ENCODE data around the gene SPINK5.

The SPINK5 gene, protein sequence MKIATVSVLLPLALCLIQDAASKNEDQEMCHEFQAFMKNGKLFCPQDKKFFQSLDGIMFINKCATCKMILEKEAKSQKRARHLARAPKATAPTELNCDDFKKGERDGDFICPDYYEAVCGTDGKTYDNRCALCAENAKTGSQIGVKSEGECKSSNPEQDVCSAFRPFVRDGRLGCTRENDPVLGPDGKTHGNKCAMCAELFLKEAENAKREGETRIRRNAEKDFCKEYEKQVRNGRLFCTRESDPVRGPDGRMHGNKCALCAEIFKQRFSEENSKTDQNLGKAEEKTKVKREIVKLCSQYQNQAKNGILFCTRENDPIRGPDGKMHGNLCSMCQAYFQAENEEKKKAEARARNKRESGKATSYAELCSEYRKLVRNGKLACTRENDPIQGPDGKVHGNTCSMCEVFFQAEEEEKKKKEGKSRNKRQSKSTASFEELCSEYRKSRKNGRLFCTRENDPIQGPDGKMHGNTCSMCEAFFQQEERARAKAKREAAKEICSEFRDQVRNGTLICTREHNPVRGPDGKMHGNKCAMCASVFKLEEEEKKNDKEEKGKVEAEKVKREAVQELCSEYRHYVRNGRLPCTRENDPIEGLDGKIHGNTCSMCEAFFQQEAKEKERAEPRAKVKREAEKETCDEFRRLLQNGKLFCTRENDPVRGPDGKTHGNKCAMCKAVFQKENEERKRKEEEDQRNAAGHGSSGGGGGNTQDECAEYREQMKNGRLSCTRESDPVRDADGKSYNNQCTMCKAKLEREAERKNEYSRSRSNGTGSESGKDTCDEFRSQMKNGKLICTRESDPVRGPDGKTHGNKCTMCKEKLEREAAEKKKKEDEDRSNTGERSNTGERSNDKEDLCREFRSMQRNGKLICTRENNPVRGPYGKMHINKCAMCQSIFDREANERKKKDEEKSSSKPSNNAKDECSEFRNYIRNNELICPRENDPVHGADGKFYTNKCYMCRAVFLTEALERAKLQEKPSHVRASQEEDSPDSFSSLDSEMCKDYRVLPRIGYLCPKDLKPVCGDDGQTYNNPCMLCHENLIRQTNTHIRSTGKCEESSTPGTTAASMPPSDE

DNA sequence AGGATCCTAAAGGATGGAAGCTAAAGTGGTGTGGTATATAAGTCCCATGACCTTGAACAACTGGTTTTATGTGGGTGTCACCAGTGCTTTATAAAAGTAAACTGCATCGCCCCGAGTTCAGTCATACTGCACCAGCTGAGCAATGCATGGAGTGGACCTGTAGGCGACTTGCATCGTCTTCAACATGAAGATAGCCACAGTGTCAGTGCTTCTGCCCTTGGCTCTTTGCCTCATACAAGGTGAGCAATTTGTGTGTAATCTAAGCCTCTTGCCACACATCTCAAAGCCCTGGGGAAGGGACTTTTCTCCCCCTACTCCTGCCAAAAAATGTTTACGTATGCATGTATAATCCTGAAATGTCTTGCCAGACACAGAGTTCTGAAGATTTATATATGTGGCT is at the start of gene SPINK5:
Gene SPINK5, plus strand, starts transcription at position 120 of the 400 bp plus-strand sequence. Its CDS starts 65 bp downstream, at position 185.
- Histone ChIP-seq H3K36me3 (replicated peaks; ENCODE audit: low read depth, low read length) (no peaks in the 10 kb centered on the region), H3K4me2 (ENCODE audit: low read length) (no peak within 1 kb of the TSS), H3K27ac (ENCODE audit: low read length) (no peak within 1 kb of the TSS), H4K20me1 (ENCODE audit: insufficient read depth, low read length) (no peaks in the 10 kb centered on the region), H3K9ac (ENCODE audit: low read length) (no peak within 1 kb of the TSS), H3K4me3 (ENCODE audit: low read length) (no peak within 1 kb of the TSS), H3K79me2 (ENCODE audit: low read length) (no peaks in the 10 kb centered on the region), H3K9me3 (ENCODE audit: insufficient read depth, low read length) (no peaks in the 10 kb centered on the region), H3K27me3 (ENCODE audit: low read depth, low read length) (no peaks in the 10 kb centered on the region), H3K4me1 (ENCODE audit: low read length) (no peaks in the 10 kb centered on the region), H2AFZ (ENCODE audit: low read depth, low read length) (peak within 1 kb of the TSS; percentile 70; the same call in 1 of the 2 replicates)
- TF ChIP-seq, protein P1, sequence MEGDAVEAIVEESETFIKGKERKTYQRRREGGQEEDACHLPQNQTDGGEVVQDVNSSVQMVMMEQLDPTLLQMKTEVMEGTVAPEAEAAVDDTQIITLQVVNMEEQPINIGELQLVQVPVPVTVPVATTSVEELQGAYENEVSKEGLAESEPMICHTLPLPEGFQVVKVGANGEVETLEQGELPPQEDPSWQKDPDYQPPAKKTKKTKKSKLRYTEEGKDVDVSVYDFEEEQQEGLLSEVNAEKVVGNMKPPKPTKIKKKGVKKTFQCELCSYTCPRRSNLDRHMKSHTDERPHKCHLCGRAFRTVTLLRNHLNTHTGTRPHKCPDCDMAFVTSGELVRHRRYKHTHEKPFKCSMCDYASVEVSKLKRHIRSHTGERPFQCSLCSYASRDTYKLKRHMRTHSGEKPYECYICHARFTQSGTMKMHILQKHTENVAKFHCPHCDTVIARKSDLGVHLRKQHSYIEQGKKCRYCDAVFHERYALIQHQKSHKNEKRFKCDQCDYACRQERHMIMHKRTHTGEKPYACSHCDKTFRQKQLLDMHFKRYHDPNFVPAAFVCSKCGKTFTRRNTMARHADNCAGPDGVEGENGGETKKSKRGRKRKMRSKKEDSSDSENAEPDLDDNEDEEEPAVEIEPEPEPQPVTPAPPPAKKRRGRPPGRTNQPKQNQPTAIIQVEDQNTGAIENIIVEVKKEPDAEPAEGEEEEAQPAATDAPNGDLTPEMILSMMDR (IDR thresholded peaks at IDR 0.05; ENCODE audit: low read depth, low read length): no peak
- no peak for TF ChIP-seq EZH2phosphoT487 (IDR thresholded peaks at IDR 0.05; ENCODE audit: low read depth)

DNA sequence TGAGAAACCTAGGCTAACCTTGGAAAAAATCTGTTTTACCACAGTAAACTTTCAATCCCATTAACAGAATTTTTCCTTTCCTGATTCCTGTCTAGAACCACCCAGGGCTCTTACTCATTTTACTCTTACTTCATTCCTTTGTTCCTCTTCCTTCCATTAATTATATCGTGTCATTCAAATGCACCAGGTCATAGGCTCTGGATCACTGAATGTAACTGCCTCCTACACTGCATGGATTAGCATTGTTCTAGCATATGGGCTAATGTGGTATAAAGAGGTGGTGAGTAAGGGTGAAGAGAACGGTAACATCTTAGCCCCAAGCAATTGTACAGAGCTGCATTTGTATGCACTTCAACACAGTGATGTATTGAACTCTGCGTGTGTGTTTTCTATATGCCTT is 49.5 kb upstream of the SPINK5 start:
- Histone ChIP-seq H4K20me1 (ENCODE audit: insufficient read depth, low read length) (no peaks in the 10 kb centered on the region), H2AFZ (ENCODE audit: low read depth, low read length) (no peak overlapping the region), H3K4me3 (ENCODE audit: low read length) (no peak overlapping the region), H3K4me1 (ENCODE audit: low read length) (no peaks in the 10 kb centered on the region), H3K4me2 (ENCODE audit: low read length) (no peak overlapping the region), H3K9me3 (ENCODE audit: insufficient read depth, low read length) (0 out of 2 replicates have a peak, but pooled peaks cover 2% of the 10 kb centered on the region), H3K79me2 (ENCODE audit: low read length) (no peaks in the 10 kb centered on the region), H3K27ac (ENCODE audit: low read length) (no peak overlapping the region), H3K27me3 (ENCODE audit: low read depth, low read length) (no peaks in the 10 kb centered on the region), H3K9ac (ENCODE audit: low read length) (no peak overlapping the region), H3K36me3 (replicated peaks; ENCODE audit: low read depth, low read length) (no peaks in the 10 kb centered on the region)
- TF ChIP-seq, protein P1 (IDR thresholded peaks at IDR 0.05; ENCODE audit: low read depth, low read length): no peak
- no peak for TF ChIP-seq EZH2phosphoT487 (IDR thresholded peaks at IDR 0.05; ENCODE audit: low read depth)

DNA sequence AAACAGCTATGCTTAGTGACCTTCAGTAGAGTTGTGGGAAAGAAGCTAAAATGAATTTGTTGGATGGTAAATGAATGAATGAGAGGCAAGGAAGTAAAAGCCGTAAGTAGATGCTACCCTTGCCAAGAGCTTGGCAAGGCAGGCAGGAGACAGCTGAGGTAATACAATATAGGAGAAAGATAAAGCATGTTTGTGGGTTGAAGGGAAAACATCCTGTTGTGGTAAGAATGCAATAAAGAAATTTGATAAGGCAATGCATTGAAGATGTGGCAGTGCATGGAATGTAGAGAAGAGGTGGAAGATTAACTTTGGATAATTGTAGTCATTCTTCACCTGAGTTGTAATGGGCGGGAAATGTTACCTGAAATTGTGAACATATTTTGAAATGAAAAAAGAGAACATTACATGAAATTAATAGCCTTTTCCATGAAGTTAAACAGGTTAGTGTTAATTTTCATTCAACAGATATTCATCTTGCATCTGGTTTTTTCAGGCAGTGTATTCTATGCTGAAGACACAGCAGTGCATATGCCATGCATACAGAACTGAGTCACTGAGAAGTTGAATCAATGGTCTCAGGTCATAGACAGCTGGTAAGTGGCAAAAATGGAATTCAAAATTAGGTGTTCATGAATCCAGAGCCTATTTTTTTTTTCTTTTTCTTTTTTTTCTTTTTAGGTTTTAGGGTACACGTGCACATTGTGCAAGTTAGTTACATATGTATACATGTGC is 43.4 kb upstream of the SPINK5 start:
- no peaks in the 10 kb centered on the region for H3K27me3 ChIP-seq (ENCODE audit: low read depth, low read length)
- TF ChIP-seq, protein P1 (IDR thresholded peaks at IDR 0.05; ENCODE audit: low read depth, low read length): no peak
- no peak for TF ChIP-seq EZH2phosphoT487 (IDR thresholded peaks at IDR 0.05; ENCODE audit: low read depth)
- H3K4me2 ChIP-seq (ENCODE audit: low read length): no peak overlapping the region
- no peak overlapping the region for H3K9ac ChIP-seq (ENCODE audit: low read length)
- H3K4me3 ChIP-seq (ENCODE audit: low read length): no peak overlapping the region
- H3K9me3 ChIP-seq (ENCODE audit: insufficient read depth, low read length): 0 out of 2 replicates have a peak, but pooled peaks cover 2% of the 10 kb centered on the region
- no peak overlapping the region for H3K27ac ChIP-seq (ENCODE audit: low read length)
- H3K4me1 ChIP-seq (ENCODE audit: low read length): no peaks in the 10 kb centered on the region
- H3K36me3 ChIP-seq (replicated peaks; ENCODE audit: low read depth, low read length): no peaks in the 10 kb centered on the region
- H4K20me1 ChIP-seq (ENCODE audit: insufficient read depth, low read length): no peaks in the 10 kb centered on the region
- H3K79me2 ChIP-seq (ENCODE audit: low read length): no peaks in the 10 kb centered on the region
- H2AFZ ChIP-seq (ENCODE audit: low read depth, low read length): no peak overlapping the region
